ENCODE measurements around the gene SORBS1. TPM values are rescaled to one million over a fixed set of nuclear protein-coding genes. Genes with fewer than 3 reads are reported as not detected.

SORBS1 gene
- total and polyA plus RNA-seq, 2 donors (not counting 3 experiments of a cell fraction or from before 2014, with no cell fraction given), result 2.0 to 7.9 TPM

DNA sequence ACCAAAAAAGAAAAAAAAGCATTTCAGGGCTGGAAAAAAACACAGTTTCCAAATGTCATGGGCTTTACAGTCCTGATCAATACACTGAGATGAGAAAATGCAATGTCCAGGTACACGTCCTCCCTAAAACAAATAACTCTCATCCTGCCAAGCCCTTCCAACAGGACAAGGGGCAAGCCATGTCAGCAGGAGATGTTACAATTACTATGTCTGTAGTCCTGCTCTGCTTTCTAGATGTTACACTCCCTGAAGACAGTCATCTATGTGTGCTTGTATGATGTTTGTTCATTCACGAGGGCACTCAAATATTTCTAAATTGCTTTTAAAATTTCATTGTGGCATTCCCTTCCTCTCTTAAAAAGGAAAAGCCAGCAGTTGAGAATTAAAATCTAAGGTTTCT, 103.2 kb downstream of the SORBS1 start:
- Histone ChIP-seq H3K79me2 (ENCODE audit: control insufficient read depth, insufficient read depth, low read length) (no peaks in the 10 kb centered on the region), H3K4me3 (replicated peaks in 1 of 3; ENCODE audit: insufficient read depth in 1 of 3, low read depth in 1 of 3, low read length in 3 of 3) (no peak overlapping the region), H3K27me3 (ENCODE audit: control insufficient read depth in 2 of 2, insufficient read depth in 2 of 2, low read length in 2 of 2) (peaks cover 0 to 1% of the 10 kb centered on the region in 2 experiments), H3K36me3 (ENCODE audit: control insufficient read depth in 2 of 2, extremely low read depth in 1 of 2, insufficient read depth in 2 of 2, low read length in 2 of 2) (no peaks in the 10 kb centered on the region), H3K4me1 (ENCODE audit: control insufficient read depth, extremely low read depth, insufficient read depth, low read length) (no peaks in the 10 kb centered on the region), H3K27ac (ENCODE audit: insufficient read depth, low read depth, low read length) (no peak overlapping the region), H3K4me2 (ENCODE audit: insufficient read depth, low read length) (no peak overlapping the region), H4K20me1 (replicated peaks; ENCODE audit: control insufficient read depth, extremely low read depth, insufficient read depth, low read length) (no peaks in the 10 kb centered on the region), H3K9me1 (replicated peaks; ENCODE audit: control insufficient read depth, extremely low read depth, insufficient read depth, low read length) (no peaks in the 10 kb centered on the region), H2AFZ (ENCODE audit: low read depth, low read length) (no peak overlapping the region), H3K9ac (replicated peaks; ENCODE audit: extremely low read depth, insufficient read depth, low read length) (no peak overlapping the region), H3K9me3 (replicated peaks; ENCODE audit: control insufficient read depth, insufficient read depth, low read length) (no peaks in the 10 kb centered on the region)
- intact Hi-C loops (cut with micrococcal nuclease) (no loop called here), dilution Hi-C loops (cut with MboI; ENCODE audit: extremely low pct_ligation_motif_present, low sequenced_read_pairs) (no loop called here)
- TF ChIP-seq MYC (IDR thresholded peaks at IDR 0.05; ENCODE audit: low read depth, low read length), result no peak
- DNase-seq (ENCODE audit: low read depth, low spot score) (no peak), FAIRE-seq (no peak)
- no TSS peak for BruUV-seq (replicated peaks)
- CTCF ChIA-PET, result interaction anchor here (0.5 to 1.5 kb wide), 3 partner anchors 9 to 19 kb away, joined by 3 to 11 read pairs (median 3); no protein-coding TSS in a partner anchor
- POLR2A ChIA-PET, result no interaction called here

DNA sequence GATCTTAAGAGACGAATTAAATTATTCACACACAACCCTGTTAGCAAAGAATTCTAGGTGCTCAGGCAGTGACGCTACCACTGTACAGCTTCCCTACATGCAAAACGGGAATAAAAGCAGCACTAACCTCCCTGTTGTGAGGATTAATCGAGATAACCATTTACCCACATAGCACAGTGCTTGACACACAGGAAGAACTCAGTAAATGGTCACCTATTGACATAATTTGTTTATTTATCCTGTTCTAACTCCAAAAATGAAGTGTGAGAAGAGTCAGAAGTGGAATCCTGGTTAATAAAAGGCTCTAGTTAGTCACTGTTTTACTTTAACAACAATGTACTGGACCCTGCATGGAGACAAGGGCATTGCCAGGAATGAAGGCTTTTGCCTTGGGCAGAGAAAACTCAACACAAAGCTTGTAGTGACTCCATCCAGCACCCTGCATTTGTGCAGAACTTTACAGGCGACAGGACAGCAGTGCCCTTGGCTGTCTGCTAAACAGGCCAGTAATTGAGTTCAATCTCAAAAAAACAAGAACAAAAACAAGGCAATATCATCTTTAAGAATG, 103.8 kb downstream of the SORBS1 start:
- TF ChIP-seq, protein P1, sequence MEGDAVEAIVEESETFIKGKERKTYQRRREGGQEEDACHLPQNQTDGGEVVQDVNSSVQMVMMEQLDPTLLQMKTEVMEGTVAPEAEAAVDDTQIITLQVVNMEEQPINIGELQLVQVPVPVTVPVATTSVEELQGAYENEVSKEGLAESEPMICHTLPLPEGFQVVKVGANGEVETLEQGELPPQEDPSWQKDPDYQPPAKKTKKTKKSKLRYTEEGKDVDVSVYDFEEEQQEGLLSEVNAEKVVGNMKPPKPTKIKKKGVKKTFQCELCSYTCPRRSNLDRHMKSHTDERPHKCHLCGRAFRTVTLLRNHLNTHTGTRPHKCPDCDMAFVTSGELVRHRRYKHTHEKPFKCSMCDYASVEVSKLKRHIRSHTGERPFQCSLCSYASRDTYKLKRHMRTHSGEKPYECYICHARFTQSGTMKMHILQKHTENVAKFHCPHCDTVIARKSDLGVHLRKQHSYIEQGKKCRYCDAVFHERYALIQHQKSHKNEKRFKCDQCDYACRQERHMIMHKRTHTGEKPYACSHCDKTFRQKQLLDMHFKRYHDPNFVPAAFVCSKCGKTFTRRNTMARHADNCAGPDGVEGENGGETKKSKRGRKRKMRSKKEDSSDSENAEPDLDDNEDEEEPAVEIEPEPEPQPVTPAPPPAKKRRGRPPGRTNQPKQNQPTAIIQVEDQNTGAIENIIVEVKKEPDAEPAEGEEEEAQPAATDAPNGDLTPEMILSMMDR (IDR thresholded peaks at IDR 0.05; ENCODE audit: extremely low read depth in 1 of 2, insufficient read depth in 1 of 2, low read depth in 1 of 2, low read length in 2 of 2), result no peak
- TF ChIP-seq EZH2 (IDR thresholded peaks at IDR 0.05; ENCODE audit: borderline replicate concordance, low read depth, low read length, severe bottlenecking) (no peak), POLR2A (IDR thresholded peaks at IDR 0.05; ENCODE audit: low read depth, low read length) (no peak), FOS (IDR thresholded peaks at IDR 0.05; ENCODE audit: borderline replicate concordance, insufficient read depth, low read length) (no peak), GATA2 (IDR thresholded peaks at IDR 0.05; ENCODE audit: insufficient read depth, insufficient read length, low read depth, low read length) (no peak), MYC (IDR thresholded peaks at IDR 0.05; ENCODE audit: low read depth, low read length) (no peak), JUN (IDR thresholded peaks at IDR 0.05; ENCODE audit: borderline replicate concordance, insufficient read depth, insufficient read length, low read depth) (no peak), POLR2AphosphoS5 (IDR thresholded peaks at IDR 0.05; ENCODE audit: insufficient read depth, low read depth, low read length) (no peak)
- TF ChIP-seq, protein P2, sequence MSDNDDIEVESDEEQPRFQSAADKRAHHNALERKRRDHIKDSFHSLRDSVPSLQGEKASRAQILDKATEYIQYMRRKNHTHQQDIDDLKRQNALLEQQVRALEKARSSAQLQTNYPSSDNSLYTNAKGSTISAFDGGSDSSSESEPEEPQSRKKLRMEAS (IDR thresholded peaks at IDR 0.05; ENCODE audit: insufficient read depth, insufficient read length), result no peak
- DNase-seq (ENCODE audit: low read depth, low spot score) (no peak), FAIRE-seq (no peak)
- Histone ChIP-seq H3K4me2 (ENCODE audit: insufficient read depth, low read length) (no peak overlapping the region), H3K4me1 (ENCODE audit: control insufficient read depth, extremely low read depth, insufficient read depth, low read length) (no peaks in the 10 kb centered on the region), H3K4me3 (replicated peaks in 1 of 3; ENCODE audit: insufficient read depth in 1 of 3, low read depth in 1 of 3, low read length in 3 of 3) (no peak overlapping the region), H4K20me1 (replicated peaks; ENCODE audit: control insufficient read depth, extremely low read depth, insufficient read depth, low read length) (no peaks in the 10 kb centered on the region), H3K27ac (ENCODE audit: insufficient read depth, low read depth, low read length) (no peak overlapping the region), H3K27me3 (ENCODE audit: control insufficient read depth in 2 of 2, insufficient read depth in 2 of 2, low read length in 2 of 2) (no peaks in the 10 kb centered on the region), H3K9ac (replicated peaks; ENCODE audit: extremely low read depth, insufficient read depth, low read length) (no peak overlapping the region), H3K9me3 (replicated peaks; ENCODE audit: control insufficient read depth, insufficient read depth, low read length) (no peaks in the 10 kb centered on the region), H2AFZ (ENCODE audit: low read depth, low read length) (no peak overlapping the region), H3K9me1 (replicated peaks; ENCODE audit: control insufficient read depth, extremely low read depth, insufficient read depth, low read length) (no peaks in the 10 kb centered on the region), H3K36me3 (ENCODE audit: control insufficient read depth in 2 of 2, extremely low read depth in 1 of 2, insufficient read depth in 2 of 2, low read length in 2 of 2) (no peaks in the 10 kb centered on the region), H3K79me2 (ENCODE audit: control insufficient read depth, insufficient read depth, low read length) (no peaks in the 10 kb centered on the region)
- BruUV-seq (replicated peaks), result no TSS peak
- dilution Hi-C loops (cut with MboI; ENCODE audit: extremely low pct_ligation_motif_present, low sequenced_read_pairs), result no loop called here
- intact Hi-C loops (cut with micrococcal nuclease), result no loop called here
- POLR2A ChIA-PET, result no interaction called here
- CTCF ChIA-PET, result interaction anchor here (0.5 kb wide), 1 partner anchor 9 kb away, joined by 3 read pairs; no protein-coding TSS in a partner anchor

Measured in endothelial cell of umbilical vein (primary cell).